GM12878 (cell line): ENCODE data around the gene DAAM1.

Experiments
- ATF7 ChIP-seq: fragments of 450-650 bp; IDR thresholded peaks from 2 replicates; pipeline ENCODE4 v1.6.1; 2016; ENCODE audit warnings: low read depth, mild to moderate bottlenecking
- CHD1 ChIP-seq: IDR thresholded peaks from 2 replicates; pipeline ENCODE4 v1.6.1; 2012; ENCODE audit warnings: low read depth, low read length, improper control_type of control experiment
- EP300 ChIP-seq, 2 experiments: fragments of 150-350 bp in 1 of 2; IDR thresholded peaks; 2 replicates each; pipeline ENCODE4 v1.6.1; 2011 to 2012; ENCODE audit warnings: low read depth in 2 of 2, low read length in 2 of 2, borderline replicate concordance in 1 of 2, improper control_type of control experiment in 1 of 2, inconsistent platforms in 1 of 2; ENCODE audit not compliant: control insufficient read depth in 1 of 2
- HDAC6 ChIP-seq: fragments of 200-600 bp; sonication (generic); IDR thresholded peaks from one replicate; pipeline ENCODE4 v1.8.0; 2017; ENCODE audit warnings: antibody characterized with exemption; ENCODE audit not compliant: unreplicated experiment
- MAX ChIP-seq: IDR thresholded peaks from 2 replicates; pipeline ENCODE4 v1.6.1; 2012; ENCODE audit warnings: low read depth, low read length, improper control_type of control experiment
- TAF1 ChIP-seq: IDR thresholded peaks from 2 replicates; pipeline ENCODE4 v1.6.1; 2011; ENCODE audit warnings: mild to moderate bottlenecking, low read depth, low read length, borderline replicate concordance
- ZNF274 ChIP-seq: IDR thresholded peaks from one replicate; pipeline ENCODE4 v1.8.0; 2011; ENCODE audit not compliant: insufficient read length, insufficient read depth
- TF ChIP-seq, protein P1 (sequence below), 3 experiments: IDR thresholded peaks in 2 of 3; conservative IDR thresholded peaks in 1 of 3; 2 replicates each; pipeline ENCODE4 v1.5.1; 2011; ENCODE audit warnings: low read depth in 3 of 3, low read length in 3 of 3, mild to moderate bottlenecking in 3 of 3, control low read depth in 2 of 3, moderate library complexity in 2 of 3, inconsistent platforms in 1 of 3, mixed read lengths in 1 of 3; ENCODE audit not compliant: control insufficient read depth in 2 of 3, insufficient read depth in 1 of 3; ENCODE audit errors: extremely low read depth in 1 of 3

- TF ChIP-seq EP300 (IDR thresholded peaks at IDR 0.05; ENCODE audit: borderline replicate concordance in 1 of 2, control insufficient read depth in 1 of 2, low read depth in 2 of 2, low read length in 2 of 2) (no peak), ATF7 (no peak), ZNF274 (no peak), CHD1 (no peak), TAF1 (no peak), HDAC6 (no peak), MAX (no peak)
- TF ChIP-seq, protein P1, sequence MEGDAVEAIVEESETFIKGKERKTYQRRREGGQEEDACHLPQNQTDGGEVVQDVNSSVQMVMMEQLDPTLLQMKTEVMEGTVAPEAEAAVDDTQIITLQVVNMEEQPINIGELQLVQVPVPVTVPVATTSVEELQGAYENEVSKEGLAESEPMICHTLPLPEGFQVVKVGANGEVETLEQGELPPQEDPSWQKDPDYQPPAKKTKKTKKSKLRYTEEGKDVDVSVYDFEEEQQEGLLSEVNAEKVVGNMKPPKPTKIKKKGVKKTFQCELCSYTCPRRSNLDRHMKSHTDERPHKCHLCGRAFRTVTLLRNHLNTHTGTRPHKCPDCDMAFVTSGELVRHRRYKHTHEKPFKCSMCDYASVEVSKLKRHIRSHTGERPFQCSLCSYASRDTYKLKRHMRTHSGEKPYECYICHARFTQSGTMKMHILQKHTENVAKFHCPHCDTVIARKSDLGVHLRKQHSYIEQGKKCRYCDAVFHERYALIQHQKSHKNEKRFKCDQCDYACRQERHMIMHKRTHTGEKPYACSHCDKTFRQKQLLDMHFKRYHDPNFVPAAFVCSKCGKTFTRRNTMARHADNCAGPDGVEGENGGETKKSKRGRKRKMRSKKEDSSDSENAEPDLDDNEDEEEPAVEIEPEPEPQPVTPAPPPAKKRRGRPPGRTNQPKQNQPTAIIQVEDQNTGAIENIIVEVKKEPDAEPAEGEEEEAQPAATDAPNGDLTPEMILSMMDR (IDR thresholded peaks at IDR 0.05 in 2 of 3, conservative IDR thresholded peaks at IDR 0.05 in 1 of 3; ENCODE audit: control insufficient read depth in 2 of 3, extremely low read depth in 1 of 3, insufficient read depth in 1 of 3, low read depth in 3 of 3, low read length in 3 of 3): no peak
These were observed 156.4 kb downstream of the DAAM1 start for GRCh38 chr14:59344691-59345455.
